Loucy (cell line): ENCODE results near the gene IFNLR1.

Experiments
- CTCF ChIP-seq: fragments of 200-600 bp; sonication (generic); conservative IDR thresholded peaks from 2 replicates; pipeline ENCODE4 v1.5.1; 2014; ENCODE audit warnings: mild to moderate bottlenecking, antibody characterized with exemption, low read length
- EZH2phosphoT487 ChIP-seq: fragments of 200-600 bp; IDR thresholded peaks from 2 replicates; pipeline ENCODE4 v1.6.1; 2018; ENCODE audit warnings: antibody characterized with exemption, mild to moderate bottlenecking, moderate library complexity, borderline replicate concordance

- TF ChIP-seq CTCF, result no peak
- TF ChIP-seq EZH2phosphoT487, result no peak
Observed at GRCh38 chr1:24149866-24150233, 37.2 kb downstream of the IFNLR1 start.
